ENCODE results near the gene PPP1R12B. TPM values are rescaled to one million over a fixed set of nuclear protein-coding genes. Genes with fewer than 3 reads are reported as not detected.
A peak's percentile ranks its signal among the peaks of the same experiment; 100 is the strongest.
"Not testable (repeated sequence)": the region's sequence is repeated elsewhere in the genome, so short reads cannot be mapped to it uniquely, and the experiment has no call there.

The PPP1R12B gene
- total RNA-seq, 8 experiments from 2014 or later, result 9.7 to 113 (median 18.6) TPM

DNA sequence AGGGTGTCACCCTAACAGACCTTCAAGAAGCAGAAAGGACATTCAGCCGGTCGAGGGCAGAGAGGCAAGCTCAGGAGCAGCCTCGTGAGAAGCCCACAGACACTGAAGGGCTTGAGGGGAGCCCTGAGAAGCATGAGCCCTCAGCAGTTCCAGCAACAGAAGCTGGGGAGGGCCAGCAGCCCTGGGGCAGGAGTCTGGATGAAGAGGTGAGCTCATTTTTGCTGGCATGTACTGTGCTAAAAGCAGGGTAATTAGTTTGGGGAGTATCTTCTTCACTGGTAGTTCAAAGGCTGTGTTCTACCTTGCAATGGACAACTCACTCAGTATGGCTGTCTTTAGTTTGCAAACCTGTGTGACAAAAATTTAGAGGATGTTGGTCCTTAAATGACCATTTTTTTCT lies 144.6 kb downstream of the PPP1R12B start:
- not testable (repeated sequence) for ATAC-seq (replicated peaks in 6 of 8); H3K27ac ChIP-seq; H3K4me1 ChIP-seq (replicated peaks in 1 of 2); H3K4me3 ChIP-seq
- WGBS, 10 experiments, result 92 to 100% (median 100%) methylated on average over 1 to 3 of the region's 3 CpGs; no CpG with 5 or more reads in 7 of the 10 experiments
- in situ Hi-C loops (cut with MboI; ENCODE audit: low pct_unique_long_range_greater_than_20kb in 2 of 9, low sequenced_read_pairs in 9 of 9, unreplicated experiment in 9 of 9), result loop anchor here in 1 of 9 experiments (25.0 kb wide), 1 partner anchor 94 kb away; no protein-coding TSS in a partner anchor

DNA sequence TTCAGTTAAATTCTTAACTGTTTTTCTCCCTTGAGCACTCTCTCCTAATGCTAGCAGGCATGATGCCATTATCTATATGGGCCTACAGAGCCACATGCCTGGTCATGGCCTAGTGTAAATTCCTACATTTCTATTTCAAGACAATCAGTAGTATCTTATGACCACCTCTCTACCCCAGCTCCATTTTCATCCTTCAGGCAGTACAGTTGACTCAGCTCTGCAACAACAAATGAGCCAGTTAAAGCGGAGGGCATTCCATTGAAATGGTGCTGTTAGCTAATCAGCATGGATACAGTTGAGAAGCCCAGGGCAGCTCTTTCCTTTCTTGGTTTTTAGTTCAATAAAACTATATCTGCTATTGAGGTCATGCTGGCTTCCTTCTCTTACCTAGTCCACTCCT lies 150.0 kb downstream of the PPP1R12B start:
- Histone ChIP-seq H3K4me3 (no peak overlapping the region), H3K27ac (no peak overlapping the region), H3K4me1 (replicated peaks in 1 of 2) (peaks cover 0 to 2% of the 10 kb centered on the region in 2 donors)
- peak in 2 of 8 experiments; percentile 26 to 71 for ATAC-seq (replicated peaks in 6 of 8)
- 86 to 100% (median 100%) methylated on average over 1 of the region's 1 CpG; no CpG with 5 or more reads in 5 of the 10 experiments for whole genome bisulfite sequencing, 10 experiments
- in situ Hi-C loops (cut with MboI; ENCODE audit: low pct_unique_long_range_greater_than_20kb in 2 of 9, low sequenced_read_pairs in 9 of 9, unreplicated experiment in 9 of 9), result loop anchor here in 1 of 9 experiments (25.0 kb wide), 1 partner anchor 89 kb away; no protein-coding TSS in a partner anchor

DNA sequence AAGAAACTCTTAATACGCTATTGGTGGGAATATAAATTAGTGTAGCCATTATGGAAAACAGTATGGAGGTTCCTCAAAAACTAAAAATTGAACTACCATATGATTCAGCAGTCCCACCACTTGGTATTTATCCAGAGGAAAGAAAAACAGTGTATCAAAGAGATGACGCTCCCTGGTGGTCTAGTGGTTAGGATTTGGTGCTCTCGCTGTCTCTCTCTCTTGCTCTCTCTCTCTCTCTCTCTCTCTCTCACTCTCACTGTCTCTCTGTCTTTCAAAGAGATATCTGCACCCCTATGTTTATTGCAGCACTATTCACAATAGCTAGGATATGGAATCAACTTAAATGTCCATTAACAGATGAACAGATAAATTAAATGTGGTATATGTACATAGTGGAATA lies 151.5 kb downstream of the PPP1R12B start:
- in situ Hi-C loops (cut with MboI; ENCODE audit: low pct_unique_long_range_greater_than_20kb in 2 of 9, low sequenced_read_pairs in 9 of 9, unreplicated experiment in 9 of 9), result loop anchor here in 3 of 9 experiments (25.0 kb wide), 3 partner anchors 87 to 487 kb away; partner anchors contain the start of gene SYT2 (in 2 of the 3)
- WGBS, 10 experiments, result 86 to 100% (median 90%) methylated on average over 1 to 3 of the region's 3 CpGs; no CpG with 5 or more reads in 3 of the 10 experiments
- not testable (repeated sequence) for H3K27ac ChIP-seq; ATAC-seq (replicated peaks in 6 of 8); H3K4me1 ChIP-seq (replicated peaks in 1 of 2); H3K4me3 ChIP-seq

GRCh38 chr1:202501281-202501680 lies 152.8 kb downstream of the PPP1R12B start:
- peaks cover 0 to 2% of the 10 kb centered on the region in 2 donors for H3K4me1 ChIP-seq (replicated peaks in 1 of 2)
- H3K4me3 ChIP-seq, result no peak overlapping the region
- ATAC-seq (replicated peaks in 6 of 8), result peak; percentile 24 to 77 (median 60)
- 0 to 60% (median 47%) methylated on average over 1 to 2 of the region's 2 CpGs; no CpG with 5 or more reads in 2 of the 10 experiments for WGBS, 10 experiments
- in situ Hi-C loops (cut with MboI; ENCODE audit: low pct_unique_long_range_greater_than_20kb in 2 of 9, low sequenced_read_pairs in 9 of 9, unreplicated experiment in 9 of 9), result loop anchor here in 2 of 9 experiments (25.0 kb wide), 2 partner anchors 211 to 486 kb away; partner anchors contain the start of gene SYT2 (in 2 of the 2)
- no peak overlapping the region for H3K27ac ChIP-seq

DNA sequence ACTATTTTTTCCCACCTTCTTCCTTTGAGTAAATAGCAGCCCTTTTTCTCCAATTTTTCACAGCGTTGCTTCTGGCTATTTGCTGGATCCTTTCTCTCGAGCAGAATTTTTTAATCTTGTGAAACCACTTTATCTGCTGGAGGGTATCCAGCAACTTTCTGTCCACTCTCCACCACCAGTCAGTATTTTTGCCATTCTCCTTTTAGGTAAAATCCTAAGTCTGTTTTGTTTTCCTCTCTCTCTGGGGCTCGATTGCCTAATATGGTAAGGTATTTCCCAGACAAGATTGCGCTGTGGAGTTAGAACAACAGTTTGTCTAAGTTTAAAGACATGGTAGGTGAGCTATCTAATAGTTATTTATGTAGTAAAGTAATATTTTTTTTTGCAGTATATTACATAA lies 156.9 kb downstream of the PPP1R12B start:
- in situ Hi-C loops (cut with MboI; ENCODE audit: low pct_unique_long_range_greater_than_20kb in 2 of 9, low sequenced_read_pairs in 9 of 9, unreplicated experiment in 9 of 9), result loop anchor here in 2 of 9 experiments (25.0 kb wide), 2 partner anchors 207 to 482 kb away; partner anchors contain the start of gene SYT2 (in 2 of the 2)
- 10 to 79% (median 58%) methylated on average over 2 to 4 of the region's 4 CpGs; no CpG with 5 or more reads in 1 of the 10 experiments for WGBS, 10 experiments
- Histone ChIP-seq H3K4me1 (replicated peaks in 1 of 2) (peaks cover 0 to 2% of the 10 kb centered on the region in 2 donors), H3K27ac (no peak overlapping the region), H3K4me3 (no peak overlapping the region)
- ATAC-seq (replicated peaks in 6 of 8), result peak in 1 of 8 experiments; percentile 56

DNA sequence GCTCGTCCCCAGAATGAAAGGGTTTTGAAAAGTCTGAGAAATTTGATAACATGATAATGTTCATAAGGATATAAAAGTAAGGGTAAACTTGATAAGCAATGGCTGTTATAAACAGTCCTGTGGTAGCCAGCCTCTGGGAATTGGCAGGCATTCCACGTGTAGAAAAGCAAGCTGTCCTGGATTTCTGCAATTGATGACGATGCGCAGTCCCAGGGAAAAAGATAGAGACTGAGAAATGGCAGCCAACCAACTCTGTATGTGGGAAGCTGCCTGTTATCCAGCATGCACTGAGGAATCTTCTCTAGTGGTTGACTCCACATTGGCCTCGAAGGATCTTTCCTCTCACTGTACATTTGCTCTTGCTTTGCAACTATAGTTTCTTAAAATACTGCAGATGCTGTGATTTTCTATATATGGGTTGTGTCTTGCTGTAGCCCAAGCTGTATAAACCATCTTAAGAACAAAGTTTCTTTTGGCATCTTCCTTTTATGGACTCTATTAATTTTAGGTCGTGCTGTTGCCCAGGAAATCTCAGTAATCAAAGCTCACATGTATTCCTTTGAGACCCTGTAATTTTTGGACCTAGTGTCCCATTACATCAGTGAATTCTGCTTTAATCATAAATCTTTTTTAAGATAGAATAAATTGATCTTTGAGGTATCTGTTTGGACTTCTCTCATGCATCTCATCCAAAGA lies 157.5 kb downstream of the PPP1R12B start:
- in situ Hi-C loops (cut with MboI; ENCODE audit: low pct_unique_long_range_greater_than_20kb in 2 of 9, low sequenced_read_pairs in 9 of 9, unreplicated experiment in 9 of 9), result loop anchor here in 2 of 9 experiments (25.0 kb wide), 2 partner anchors 206 to 481 kb away; partner anchors contain the start of gene SYT2 (in 2 of the 2)
- not testable (repeated sequence) for H3K27ac ChIP-seq; H3K4me3 ChIP-seq; ATAC-seq (replicated peaks in 6 of 8); H3K4me1 ChIP-seq (replicated peaks in 1 of 2)
- 36 to 100% (median 77%) methylated on average over 1 to 6 of the region's 6 CpGs; no CpG with 5 or more reads in 1 of the 10 experiments for WGBS, 10 experiments

DNA sequence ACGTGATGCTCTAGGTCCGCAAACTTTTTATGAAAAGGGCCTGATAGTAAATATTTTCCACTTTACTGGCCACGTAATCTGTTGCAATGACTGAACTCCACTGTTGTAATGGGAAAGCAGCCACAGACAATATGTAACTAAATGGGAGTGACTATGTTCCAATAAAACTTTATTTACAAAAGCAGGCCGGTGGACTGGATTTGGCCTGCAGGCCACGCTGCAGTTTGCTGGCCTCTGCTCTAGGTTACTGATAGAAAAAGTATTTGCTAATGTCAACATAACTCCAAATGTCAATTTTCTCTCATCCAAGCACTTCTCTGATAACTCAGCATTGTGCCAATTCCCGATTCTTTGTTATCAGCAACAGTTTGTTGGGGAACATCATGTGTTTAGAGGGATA lies 160.4 kb downstream of the PPP1R12B start:
- H3K4me3 ChIP-seq; H3K27ac ChIP-seq; ATAC-seq (replicated peaks in 6 of 8); H3K4me1 ChIP-seq (replicated peaks in 1 of 2): not testable (repeated sequence)
- in situ Hi-C loops (cut with MboI; ENCODE audit: low pct_unique_long_range_greater_than_20kb in 2 of 9, low sequenced_read_pairs in 9 of 9, unreplicated experiment in 9 of 9), result loop anchor here in 2 of 9 experiments (25.0 kb wide), 2 partner anchors 203 to 478 kb away; partner anchors contain the start of gene SYT2 (in 2 of the 2)
- 92 to 100% (median 100%) methylated on average over 1 to 6 of the region's 6 CpGs; no CpG with 5 or more reads in 1 of the 10 experiments for WGBS, 10 experiments

GRCh38 chr1:202513875-202514274 lies 165.4 kb downstream of the PPP1R12B start:
- H3K4me3 ChIP-seq; ATAC-seq (replicated peaks in 6 of 8); H3K27ac ChIP-seq; H3K4me1 ChIP-seq (replicated peaks in 1 of 2): not testable (repeated sequence)
- in situ Hi-C loops (cut with MboI; ENCODE audit: low pct_unique_long_range_greater_than_20kb in 2 of 9, low sequenced_read_pairs in 9 of 9, unreplicated experiment in 9 of 9), result loop anchor here in 2 of 9 experiments (25.0 kb wide), 2 partner anchors 198 to 473 kb away; partner anchors contain the start of gene SYT2 (in 2 of the 2)

DNA sequence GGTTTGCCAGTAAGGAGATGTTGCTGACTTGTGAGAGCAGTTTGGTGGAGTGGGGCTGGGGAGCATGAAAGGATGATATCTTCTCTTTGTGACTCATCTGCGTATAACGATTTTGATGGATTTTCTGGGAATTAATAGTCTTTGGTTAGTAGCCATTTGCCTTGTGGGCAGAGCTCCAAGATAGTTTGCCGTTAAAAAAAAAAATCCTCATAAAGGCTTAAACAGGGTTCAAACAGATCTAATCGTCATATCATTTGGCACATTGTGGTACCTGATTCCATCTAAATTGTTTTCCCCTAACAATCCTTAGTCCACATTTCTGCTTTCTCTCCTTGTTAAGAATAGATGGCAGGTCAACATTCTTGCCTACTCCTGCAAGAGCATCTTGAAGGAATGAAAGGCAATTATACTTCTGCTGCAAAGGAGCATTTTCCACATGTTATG lies 168.0 kb downstream of the PPP1R12B start:
- H3K27ac ChIP-seq, result no peak overlapping the region
- in situ Hi-C loops (cut with MboI; ENCODE audit: low pct_unique_long_range_greater_than_20kb in 2 of 9, low sequenced_read_pairs in 9 of 9, unreplicated experiment in 9 of 9), result loop anchor here in 2 of 9 experiments (25.0 kb wide), 2 partner anchors 196 to 471 kb away; partner anchors contain the start of gene SYT2 (in 2 of the 2)
- H3K4me1 ChIP-seq (replicated peaks in 1 of 2), result no peaks in the 10 kb centered on the region
- H3K4me3 ChIP-seq, result no peak overlapping the region
- WGBS, 10 experiments, result 18 to 97% (median 87%) methylated on average over 1 to 4 of the region's 4 CpGs; no CpG with 5 or more reads in 1 of the 10 experiments
- no peak for ATAC-seq (replicated peaks in 6 of 8)

DNA sequence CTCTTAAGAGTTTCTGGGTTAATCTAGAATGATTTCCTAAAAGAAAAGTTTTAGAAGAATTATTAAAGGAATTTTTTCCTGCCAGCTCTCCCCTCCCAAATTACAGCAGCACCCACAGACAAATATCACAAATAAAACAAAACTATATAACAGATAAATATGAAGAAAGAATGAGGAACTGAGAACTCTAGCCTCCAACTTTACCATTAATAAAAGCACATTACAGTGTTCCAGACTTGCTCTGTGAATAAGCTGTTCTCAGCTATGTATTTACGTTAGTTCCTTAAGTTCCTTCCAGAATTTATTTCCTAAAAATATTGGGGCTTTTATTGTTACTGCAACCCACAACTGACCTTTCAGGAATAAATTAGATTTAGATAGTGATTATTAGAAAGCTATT lies 168.6 kb downstream of the PPP1R12B start:
- WGBS, 10 experiments, result 90 to 100% (median 100%) methylated on average over 1 of the region's 1 CpG
- H3K27ac ChIP-seq; H3K4me3 ChIP-seq; ATAC-seq (replicated peaks in 6 of 8); H3K4me1 ChIP-seq (replicated peaks in 1 of 2): not testable (repeated sequence)
- in situ Hi-C loops (cut with MboI; ENCODE audit: low pct_unique_long_range_greater_than_20kb in 2 of 9, low sequenced_read_pairs in 9 of 9, unreplicated experiment in 9 of 9), result loop anchor here in 2 of 9 experiments (25.0 kb wide), 2 partner anchors 195 to 470 kb away; partner anchors contain the start of gene SYT2 (in 2 of the 2)

GRCh38 chr1:202518180-202518579 lies 169.7 kb downstream of the PPP1R12B start:
- not testable (repeated sequence) for H3K4me3 ChIP-seq; ATAC-seq (replicated peaks in 6 of 8); H3K4me1 ChIP-seq (replicated peaks in 1 of 2); H3K27ac ChIP-seq
- WGBS, 10 experiments, result 10 to 100% (median 83%) methylated on average over 1 of the region's 1 CpG; no CpG with 5 or more reads in 1 of the 10 experiments
- in situ Hi-C loops (cut with MboI; ENCODE audit: low pct_unique_long_range_greater_than_20kb in 2 of 9, low sequenced_read_pairs in 9 of 9, unreplicated experiment in 9 of 9), result loop anchor here in 2 of 9 experiments (25.0 kb wide), 2 partner anchors 194 to 469 kb away; partner anchors contain the start of gene SYT2 (in 2 of the 2)

- not testable (repeated sequence) for ATAC-seq (replicated peaks in 6 of 8); H3K27ac ChIP-seq; H3K4me3 ChIP-seq; H3K4me1 ChIP-seq (replicated peaks in 1 of 2)
- WGBS, 10 experiments, result 69 to 100% (median 85%) methylated on average over 1 to 3 of the region's 3 CpGs; no CpG with 5 or more reads in 4 of the 10 experiments
- in situ Hi-C loops (cut with MboI; ENCODE audit: low pct_unique_long_range_greater_than_20kb in 2 of 9, low sequenced_read_pairs in 9 of 9, unreplicated experiment in 9 of 9), result loop anchor here in 2 of 9 experiments (25.0 kb wide), 2 partner anchors 193 to 468 kb away; partner anchors contain the start of gene SYT2 (in 2 of the 2)
Observed at GRCh38 chr1:202518905-202519304, 170.4 kb downstream of the PPP1R12B start.
